ENCODE data around the gene ENTREP1. TPM values are rescaled to one million over a fixed set of nuclear protein-coding genes. Genes with fewer than 3 reads are reported as not detected.

Gene ENTREP1
- total and polyA plus RNA-seq, 2 donors (not counting 1 experiment from before 2014, with no cell fraction given): 0.06 TPM; not detected in 1

DNA sequence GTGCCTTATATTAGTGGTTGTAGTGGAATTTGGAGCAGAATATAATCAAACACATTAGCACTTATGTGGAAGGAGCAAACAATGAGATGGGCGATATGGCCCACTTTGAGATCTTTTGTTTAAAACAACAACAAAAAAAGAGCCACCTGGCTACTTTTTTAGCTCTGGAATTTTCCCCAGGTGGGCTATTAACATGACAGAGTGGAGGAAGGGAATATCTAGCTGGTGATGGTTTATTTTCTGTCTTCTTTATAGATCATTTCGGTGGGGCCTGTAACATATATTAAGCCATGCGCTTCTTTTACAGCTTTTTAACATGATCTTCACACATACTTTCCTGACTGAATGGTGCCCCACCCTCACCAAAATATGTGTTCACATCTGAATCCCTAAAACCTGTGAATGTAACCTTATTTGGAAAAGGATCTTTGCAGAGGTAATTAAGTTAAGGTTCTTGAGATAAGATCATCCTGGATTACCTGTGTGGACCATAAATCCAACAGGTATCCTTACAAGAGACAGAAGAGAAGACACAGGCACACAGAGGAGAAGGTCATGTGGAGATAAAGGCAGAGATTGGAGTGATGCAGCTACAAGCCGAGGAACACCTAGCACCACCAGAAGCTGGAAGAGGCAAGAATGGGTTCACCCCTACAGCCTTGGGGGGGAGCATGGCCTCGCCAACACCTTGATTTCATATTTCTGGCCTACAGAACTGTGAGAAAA is 16.6 kb upstream of the ENTREP1 start:
- H3K27ac ChIP-seq (ENCODE audit: insufficient read depth, low read length): no peak overlapping the region

DNA sequence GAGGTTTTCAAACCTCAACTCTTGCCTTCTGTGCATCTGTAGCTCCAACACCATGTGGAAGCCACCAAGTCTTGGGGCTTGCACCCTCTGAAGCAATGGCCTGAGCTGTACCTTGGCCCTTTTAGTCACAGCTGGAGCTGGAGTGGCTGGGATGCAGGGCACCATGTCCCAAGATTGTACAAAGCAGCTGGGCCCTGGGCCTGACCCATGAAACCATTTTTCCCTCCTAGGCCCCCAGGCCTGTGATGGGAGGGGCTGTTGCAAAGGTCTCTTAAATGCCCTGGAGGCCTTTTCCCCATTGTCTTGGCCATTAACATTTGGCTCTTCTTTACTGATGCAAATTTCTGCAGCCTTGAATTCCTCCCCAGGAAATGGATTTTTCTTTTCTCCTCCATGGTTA is 11.8 kb upstream of the ENTREP1 start:
- H3K79me2 ChIP-seq (ENCODE audit: control insufficient read depth, insufficient read depth, low read length): no peaks in the 10 kb centered on the region
- peaks cover 3% of the 10 kb centered on the region for H3K27me3 ChIP-seq (ENCODE audit: control insufficient read depth, insufficient read depth, low read length)
- H3K27ac ChIP-seq (ENCODE audit: insufficient read depth, low read length): no peak overlapping the region
- H3K4me1 ChIP-seq (ENCODE audit: control insufficient read depth, extremely low read depth, insufficient read depth, low read length): no peaks in the 10 kb centered on the region
- H3K9me3 ChIP-seq (ENCODE audit: control insufficient read depth, insufficient read depth, low read depth, low read length): no peaks in the 10 kb centered on the region
- H3K36me3 ChIP-seq (ENCODE audit: control insufficient read depth, insufficient read depth, low read length): no peaks in the 10 kb centered on the region
- H3K4me2 ChIP-seq (ENCODE audit: extremely low read depth, insufficient read depth, low read length): no peak overlapping the region
- H4K20me1 ChIP-seq (ENCODE audit: control insufficient read depth, extremely low read depth, insufficient read depth, low read length): no peaks in the 10 kb centered on the region
- no peak overlapping the region for H2AFZ ChIP-seq (ENCODE audit: low read length)
- no peak overlapping the region for H3K4me3 ChIP-seq (replicated peaks in 1 of 4; ENCODE audit: control extremely low read depth in 1 of 4, insufficient read depth in 1 of 4, low read depth in 3 of 4, low read length in 4 of 4)
- TF ChIP-seq, protein P1, sequence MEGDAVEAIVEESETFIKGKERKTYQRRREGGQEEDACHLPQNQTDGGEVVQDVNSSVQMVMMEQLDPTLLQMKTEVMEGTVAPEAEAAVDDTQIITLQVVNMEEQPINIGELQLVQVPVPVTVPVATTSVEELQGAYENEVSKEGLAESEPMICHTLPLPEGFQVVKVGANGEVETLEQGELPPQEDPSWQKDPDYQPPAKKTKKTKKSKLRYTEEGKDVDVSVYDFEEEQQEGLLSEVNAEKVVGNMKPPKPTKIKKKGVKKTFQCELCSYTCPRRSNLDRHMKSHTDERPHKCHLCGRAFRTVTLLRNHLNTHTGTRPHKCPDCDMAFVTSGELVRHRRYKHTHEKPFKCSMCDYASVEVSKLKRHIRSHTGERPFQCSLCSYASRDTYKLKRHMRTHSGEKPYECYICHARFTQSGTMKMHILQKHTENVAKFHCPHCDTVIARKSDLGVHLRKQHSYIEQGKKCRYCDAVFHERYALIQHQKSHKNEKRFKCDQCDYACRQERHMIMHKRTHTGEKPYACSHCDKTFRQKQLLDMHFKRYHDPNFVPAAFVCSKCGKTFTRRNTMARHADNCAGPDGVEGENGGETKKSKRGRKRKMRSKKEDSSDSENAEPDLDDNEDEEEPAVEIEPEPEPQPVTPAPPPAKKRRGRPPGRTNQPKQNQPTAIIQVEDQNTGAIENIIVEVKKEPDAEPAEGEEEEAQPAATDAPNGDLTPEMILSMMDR (conservative IDR thresholded peaks at IDR 0.05 in 1 of 2, IDR thresholded peaks at IDR 0.05 in 1 of 2; ENCODE audit: low read depth in 1 of 2, low read length in 2 of 2): no peak
- no peak for TF ChIP-seq EZH2 (IDR thresholded peaks at IDR 0.05; ENCODE audit: low read length, missing control alignments)
- no peak overlapping the region for H3K9ac ChIP-seq (ENCODE audit: insufficient read depth, low read length)
- DNase-seq (ENCODE audit: low read depth in 2 of 2): no peak

More for the DNA sequence above, 16.6 kb upstream of the ENTREP1 start:
- Histone ChIP-seq H3K9me3 (ENCODE audit: control insufficient read depth, insufficient read depth, low read depth, low read length) (no peaks in the 10 kb centered on the region), H4K20me1 (ENCODE audit: control insufficient read depth, extremely low read depth, insufficient read depth, low read length) (no peaks in the 10 kb centered on the region), H3K4me3 (replicated peaks in 1 of 4; ENCODE audit: control extremely low read depth in 1 of 4, insufficient read depth in 1 of 4, low read depth in 3 of 4, low read length in 4 of 4) (no peak overlapping the region), H2AFZ (ENCODE audit: low read length) (no peak overlapping the region), H3K4me2 (ENCODE audit: extremely low read depth, insufficient read depth, low read length) (no peak overlapping the region), H3K4me1 (ENCODE audit: control insufficient read depth, extremely low read depth, insufficient read depth, low read length) (no peaks in the 10 kb centered on the region), H3K9ac (ENCODE audit: insufficient read depth, low read length) (no peak overlapping the region), H3K27me3 (ENCODE audit: control insufficient read depth, insufficient read depth, low read length) (peaks cover 3% of the 10 kb centered on the region), H3K36me3 (ENCODE audit: control insufficient read depth, insufficient read depth, low read length) (no peaks in the 10 kb centered on the region), H3K79me2 (ENCODE audit: control insufficient read depth, insufficient read depth, low read length) (no peaks in the 10 kb centered on the region)
- no peak for DNase-seq (ENCODE audit: low read depth in 2 of 2)
- TF ChIP-seq, protein P1 (conservative IDR thresholded peaks at IDR 0.05 in 1 of 2, IDR thresholded peaks at IDR 0.05 in 1 of 2; ENCODE audit: low read depth in 1 of 2, low read length in 2 of 2): no peak
- TF ChIP-seq EZH2 (IDR thresholded peaks at IDR 0.05; ENCODE audit: low read length, missing control alignments): no peak

DNA sequence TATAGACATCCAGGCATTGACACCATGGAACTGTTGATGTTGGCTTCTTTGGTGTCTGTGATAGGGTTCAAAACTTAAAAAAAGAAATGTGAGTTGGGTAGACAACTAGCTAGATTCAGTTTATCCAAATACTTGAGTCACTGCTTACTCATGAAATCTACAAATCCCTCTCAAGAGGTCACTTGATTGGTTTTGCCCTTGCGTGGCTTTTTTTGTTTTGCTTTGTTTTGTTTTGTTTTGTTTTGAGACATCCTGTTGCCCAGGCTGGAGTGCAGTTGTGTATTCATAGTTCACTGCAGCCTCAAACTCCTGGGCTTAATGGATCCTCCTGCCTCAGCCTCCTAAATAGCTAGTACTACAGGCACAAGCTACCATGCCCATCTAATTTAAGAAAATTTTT is 10.5 kb upstream of the ENTREP1 start:
- Histone ChIP-seq H3K4me1 (ENCODE audit: control insufficient read depth, extremely low read depth, insufficient read depth, low read length) (no peaks in the 10 kb centered on the region), H3K9ac (ENCODE audit: insufficient read depth, low read length) (no peak overlapping the region), H3K27me3 (ENCODE audit: control insufficient read depth, insufficient read depth, low read length) (no peaks in the 10 kb centered on the region), H3K9me3 (ENCODE audit: control insufficient read depth, insufficient read depth, low read depth, low read length) (no peaks in the 10 kb centered on the region), H3K27ac (ENCODE audit: insufficient read depth, low read length) (no peak overlapping the region), H2AFZ (ENCODE audit: low read length) (no peak overlapping the region), H3K36me3 (ENCODE audit: control insufficient read depth, insufficient read depth, low read length) (no peaks in the 10 kb centered on the region), H3K79me2 (ENCODE audit: control insufficient read depth, insufficient read depth, low read length) (no peaks in the 10 kb centered on the region), H3K4me3 (replicated peaks in 1 of 4; ENCODE audit: control extremely low read depth in 1 of 4, insufficient read depth in 1 of 4, low read depth in 3 of 4, low read length in 4 of 4) (no peak overlapping the region), H4K20me1 (ENCODE audit: control insufficient read depth, extremely low read depth, insufficient read depth, low read length) (no peaks in the 10 kb centered on the region), H3K4me2 (ENCODE audit: extremely low read depth, insufficient read depth, low read length) (no peak overlapping the region)
- DNase-seq (ENCODE audit: low read depth in 2 of 2): no peak
- TF ChIP-seq EZH2 (IDR thresholded peaks at IDR 0.05; ENCODE audit: low read length, missing control alignments): no peak
- TF ChIP-seq, protein P1 (conservative IDR thresholded peaks at IDR 0.05 in 1 of 2, IDR thresholded peaks at IDR 0.05 in 1 of 2; ENCODE audit: low read depth in 1 of 2, low read length in 2 of 2): no peak

Data from fibroblast of lung (primary cell).